ENCODE data around the gene PCDH1.

The PCDH1 gene

GRCh38 chr5:141872496-141873356, 5.5 kb downstream of the PCDH1 start:
- no peak for DNase-seq

GRCh38 chr5:141871870-141872269, 6.3 kb downstream of the PCDH1 start:
- no peak for DNase-seq

DNA sequence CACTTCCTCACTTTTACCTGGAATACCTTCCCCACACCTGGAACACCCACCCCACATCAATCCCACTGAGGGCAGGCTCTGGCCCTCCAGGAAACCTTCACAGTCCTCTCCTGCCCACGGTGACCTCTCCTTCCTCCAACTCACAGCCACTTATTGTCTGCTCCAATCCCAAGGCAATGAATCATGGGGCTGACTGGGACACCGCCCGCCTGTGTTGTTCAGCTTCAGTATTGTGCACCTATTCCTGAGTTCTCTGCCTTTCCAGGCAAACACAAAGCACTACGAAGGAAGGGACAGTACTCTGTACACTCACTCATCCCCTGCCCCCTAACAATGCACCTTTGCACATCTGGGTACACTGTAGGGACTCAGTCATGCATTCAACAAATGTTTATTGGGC, 7.3 kb downstream of the PCDH1 start:
- no peak for DNase-seq

GRCh38 chr5:141870228-141870627, 8.0 kb downstream of the PCDH1 start:
- no peak for DNase-seq

DNA sequence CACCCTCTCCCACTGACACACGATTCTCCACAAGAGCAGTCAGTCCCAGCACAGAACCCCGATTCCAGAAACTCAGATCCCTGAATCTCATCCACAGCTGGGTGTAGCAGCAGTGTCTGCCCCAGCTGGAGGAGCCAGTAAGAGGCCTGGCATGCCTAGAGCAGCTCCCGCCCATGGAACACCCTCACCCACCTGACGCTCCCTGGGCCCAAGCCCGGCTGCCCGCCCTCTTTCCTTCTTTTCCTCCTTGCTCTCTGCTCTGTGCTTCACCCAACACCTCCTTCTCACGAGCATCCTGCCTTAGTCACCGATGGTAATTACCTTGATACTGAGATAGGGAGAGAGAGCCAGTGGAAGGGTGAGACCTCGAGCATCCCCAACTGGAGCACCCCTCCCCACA, 8.7 kb downstream of the PCDH1 start:
- no peak for DNase-seq

GRCh38 chr5:141869040-141869439, 9.2 kb downstream of the PCDH1 start:
- DNase-seq = no peak

DNA sequence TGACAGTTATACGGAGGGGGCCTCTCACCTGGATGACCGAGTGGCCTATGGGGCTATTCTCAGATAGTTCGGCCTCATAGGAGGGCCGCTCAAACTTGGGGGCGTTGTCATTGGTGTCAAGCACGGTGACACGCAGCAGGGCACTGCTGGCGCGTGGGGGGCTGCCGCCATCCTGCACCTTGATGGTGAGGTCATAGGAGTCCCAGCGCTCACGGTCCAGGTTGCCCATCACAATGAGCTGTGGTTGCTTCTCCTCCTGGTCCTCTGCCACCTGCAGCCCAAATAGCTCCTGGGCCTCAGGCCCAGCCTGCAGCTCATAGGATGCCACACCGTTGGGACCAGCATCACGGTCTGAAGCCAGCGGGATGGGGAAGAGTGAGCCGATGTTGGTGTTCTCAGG, 9.7 kb downstream of the PCDH1 start:
- no peak for DNase-seq

GRCh38 chr5:141867651-141868050, 10.6 kb downstream of the PCDH1 start:
- DNase-seq = no peak

DNA sequence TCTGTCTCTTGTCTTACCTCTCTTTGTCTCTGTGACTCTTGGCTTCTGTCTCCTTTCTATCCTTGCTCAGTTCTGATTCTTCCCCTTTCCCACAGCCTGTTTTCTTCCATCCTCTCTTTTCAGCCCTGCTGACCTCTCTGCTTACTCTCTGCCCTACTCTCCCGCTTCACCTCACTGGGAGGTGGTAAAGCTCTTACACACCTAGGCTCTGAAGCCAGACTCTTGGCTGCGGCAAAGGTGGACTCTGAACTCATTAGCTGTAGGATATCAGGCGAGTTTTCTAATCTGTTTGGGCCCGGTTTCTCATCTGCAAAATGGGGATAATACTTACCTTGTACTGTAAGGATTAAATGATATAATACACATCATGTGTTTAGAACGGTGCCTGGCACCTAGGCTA, 11.1 kb downstream of the PCDH1 start:
- no peak for DNase-seq

- DNase-seq = no peak
These were observed 12.1 kb downstream of the PCDH1 start for GRCh38 chr5:141866096-141866495.

DNA sequence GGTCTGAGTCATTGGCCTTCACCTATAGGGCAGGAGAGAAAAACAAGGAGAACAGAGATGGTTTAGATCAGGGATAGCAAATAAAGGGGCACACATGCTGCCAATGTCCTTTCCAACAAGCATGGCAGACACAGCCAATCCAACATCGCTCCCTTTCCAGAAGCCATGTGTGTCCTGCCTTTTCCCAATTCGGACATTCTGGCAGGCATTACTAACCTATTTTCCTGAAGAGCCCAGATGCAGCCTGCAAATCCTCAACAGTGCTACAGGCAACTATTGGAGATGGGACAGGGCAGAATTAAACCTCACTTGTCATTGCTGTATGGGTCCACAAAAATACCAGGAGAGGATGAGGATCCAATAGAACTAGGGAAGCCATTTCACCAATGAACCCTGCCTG, 12.8 kb downstream of the PCDH1 start:
- DNase-seq = no peak

DNA sequence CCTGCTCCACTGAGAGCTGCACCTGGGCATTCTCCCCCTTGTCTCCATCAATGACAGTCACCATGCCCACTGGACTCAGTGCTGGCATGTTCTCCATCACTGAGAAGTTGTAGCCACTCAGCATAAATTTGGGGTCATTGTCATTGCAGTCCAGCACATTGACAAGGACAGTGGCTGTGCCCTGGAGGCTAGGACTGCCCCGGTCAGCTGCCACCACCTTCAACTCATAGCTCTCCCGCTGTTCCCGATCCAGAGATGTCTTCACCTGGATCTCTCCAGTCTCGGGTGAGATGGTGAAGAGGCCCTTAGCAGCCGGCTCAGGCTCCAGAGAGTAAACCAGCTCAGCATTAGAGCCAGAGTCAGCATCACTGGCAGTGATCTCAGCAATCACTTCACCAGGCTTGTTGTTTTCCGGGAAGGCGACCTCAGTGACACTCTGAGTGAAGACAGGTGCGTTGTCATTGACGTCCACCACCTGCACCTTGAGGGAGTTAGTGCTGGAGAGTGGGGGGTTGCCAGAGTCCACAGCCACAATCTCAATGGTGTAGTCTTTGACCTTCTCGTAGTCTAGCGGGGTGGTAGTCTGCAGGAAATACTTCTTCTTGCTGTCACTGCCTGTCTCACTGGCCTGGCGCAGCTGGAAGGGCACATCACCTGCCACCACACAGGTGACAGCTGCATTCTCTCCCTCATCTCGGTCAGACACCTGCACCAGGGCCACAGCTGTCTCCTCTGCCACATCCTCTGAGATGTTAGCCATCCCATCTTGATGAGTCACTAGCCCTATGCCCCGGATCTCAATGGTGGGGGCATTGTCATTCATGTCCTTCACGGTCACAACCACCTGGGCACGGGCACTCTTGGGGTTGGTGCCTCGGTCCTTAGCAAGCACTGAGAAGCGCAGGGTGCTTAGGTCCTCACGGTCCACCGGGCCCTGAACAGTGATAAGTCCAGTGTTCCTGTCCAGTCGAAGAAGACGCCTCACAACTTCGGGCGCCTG, 13.5 kb downstream of the PCDH1 start:
- no peak for DNase-seq

DNA sequence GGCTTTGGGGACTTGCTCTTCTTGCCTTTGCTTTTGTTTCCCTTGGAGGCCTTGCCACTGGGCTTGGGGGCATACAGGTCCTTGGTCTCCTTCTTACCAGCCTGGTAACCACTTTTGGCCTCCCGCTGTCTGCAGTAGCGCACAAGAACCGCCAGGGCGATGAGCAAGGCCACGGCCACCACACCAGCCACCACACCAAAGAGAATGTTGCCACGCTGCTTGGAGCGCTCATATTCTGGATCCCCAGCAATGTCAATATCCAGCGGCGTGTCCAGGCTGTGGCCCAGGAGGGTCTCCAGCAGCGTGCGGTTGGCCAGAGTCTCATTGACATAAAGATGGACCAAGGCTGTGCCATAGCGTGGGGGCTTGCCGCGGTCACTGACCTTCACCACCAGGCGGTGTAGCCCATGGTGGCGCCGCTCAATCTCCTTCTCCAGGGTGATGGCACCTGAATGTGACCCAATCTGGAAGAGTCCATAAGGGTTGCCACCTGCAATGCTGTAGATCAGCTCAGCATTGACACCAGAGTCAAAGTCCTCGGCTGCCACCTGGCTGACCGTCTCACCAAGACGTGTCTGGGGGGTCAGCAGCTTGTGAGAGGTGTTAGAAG, 14.5 kb downstream of the PCDH1 start:
- no peak for DNase-seq

GRCh38 chr5:141862936-141863543, 15.2 kb downstream of the PCDH1 start:
- DNase-seq = no peak

- no peak for DNase-seq
These were observed 17.0 kb downstream of the PCDH1 start for GRCh38 chr5:141861194-141861593.

GRCh38 chr5:141858079-141858765, 20.0 kb downstream of the PCDH1 start:
- DNase-seq = no peak

DNA sequence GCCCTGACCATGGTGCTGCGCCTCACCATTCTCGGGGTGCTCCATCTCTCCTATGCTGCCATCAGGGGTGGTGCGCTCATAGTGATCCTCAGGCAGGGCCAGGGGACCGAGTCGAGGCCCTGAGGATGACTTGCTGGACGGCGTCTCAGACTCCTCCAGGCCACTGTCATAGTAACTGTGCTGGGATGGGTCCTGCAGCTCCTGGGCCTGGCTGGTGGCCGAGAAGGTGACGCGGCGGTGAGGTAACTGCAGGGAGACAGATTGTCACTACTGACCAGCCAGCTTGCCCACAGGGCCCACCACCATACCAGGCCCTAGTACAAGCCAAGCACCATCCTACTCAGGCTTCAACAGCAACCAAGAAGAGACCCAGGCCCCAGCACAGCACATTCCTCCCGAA, 21.0 kb downstream of the PCDH1 start:
- DNase-seq = no peak

GRCh38 chr5:141856037-141856790, 22.0 kb downstream of the PCDH1 start:
- DNase-seq = no peak

DNA sequence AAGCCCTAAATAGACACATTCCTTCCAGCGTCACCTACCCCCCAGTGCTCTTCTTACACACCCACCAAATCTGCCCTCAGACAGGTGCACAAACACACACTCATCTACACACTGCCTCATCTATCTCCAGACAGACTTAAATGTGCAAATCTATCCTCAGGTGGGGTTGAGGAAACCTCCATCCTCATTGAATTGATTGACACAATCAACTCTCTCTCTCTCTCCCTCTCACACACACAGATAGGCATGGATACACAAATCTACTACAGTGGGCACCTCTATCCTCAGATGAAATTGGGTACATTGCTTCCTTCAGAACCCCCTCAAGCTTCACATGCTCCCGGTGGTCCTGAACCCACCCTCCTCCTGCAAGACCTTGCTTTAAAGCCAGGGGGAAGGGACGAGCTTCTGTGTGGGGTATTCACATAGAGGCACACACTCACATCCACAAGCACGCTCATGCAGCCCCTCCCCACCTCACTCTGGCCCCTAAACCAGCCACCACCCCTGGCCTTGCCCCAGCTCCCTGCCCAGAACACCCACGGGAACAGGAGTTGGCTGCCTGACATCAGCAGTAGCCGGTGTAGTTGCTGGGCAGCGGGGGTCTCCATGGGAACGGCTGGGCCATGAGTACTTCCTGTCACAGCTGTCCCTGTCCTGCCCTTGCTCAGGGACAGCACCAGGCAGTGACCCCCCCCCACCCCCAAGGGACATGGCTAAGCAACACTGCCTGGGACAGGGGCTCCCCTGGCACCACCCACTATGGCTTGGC, 22.8 kb downstream of the PCDH1 start:
- no peak for DNase-seq

GRCh38 chr5:141853895-141854626, 24.1 kb downstream of the PCDH1 start:
- DNase-seq = no peak
